GM12878 (cell line): ENCODE data around the gene GP9. TPM values are rescaled to one million over a fixed set of nuclear protein-coding genes. Genes with fewer than 3 reads are reported as not detected.

ENCODE experiments used
- ATAC-seq: fragments of 200-7000 bp; cut with Tn5 transposase; 3 replicates; pipeline ENCODE4 v1.9.1; 2020; ENCODE audit warnings: mild to moderate bottlenecking, moderate library complexity
- BruUV-seq: library from RNA; stranded (reverse); fragments of 400-500 nt; replicated peaks from 2 replicates; lab custom pipeline; 2021; lab: Mats Ljungman, UMichigan
- CTCF ChIA-PET: fragments of 300-600 bp; sonication (Branson Sonifier 250); formaldehyde crosslinking; extraction: SDS; loops from one replicate; lab custom pipeline; 2021; ENCODE audit warnings: inconsistent platforms; lab: Yijun Ruan, JAX
- POLR2A ChIA-PET: fragments of 350-600 bp; formaldehyde crosslinking; extraction: SDS; loops from one replicate; lab custom pipeline; 2021; ENCODE audit warnings: inconsistent platforms; lab: Charles Lee
- RAD21 ChIA-PET: fragments of 300-600 bp; sonication (Branson Sonifier 250); formaldehyde crosslinking; loops from one replicate; lab custom pipeline; 2023; ENCODE audit warnings: antibody characterized with exemption; ENCODE audit not compliant: unreplicated experiment; lab: Charles Lee
- SMC1A ChIA-PET: fragments of 300-600 bp; sonication (Branson Sonifier 250); formaldehyde crosslinking; loops from one replicate; lab custom pipeline; 2023; ENCODE audit not compliant: unreplicated experiment, uncharacterized antibody; lab: Charles Lee
- DNase-seq: peaks from one replicate; pipeline ENCODE4 v3.0.0-alpha.2; 2011; ENCODE audit warnings: low read depth, low spot score
- FAIRE-seq: peaks from 3 replicates; lab custom pipeline; 2011; peaks lifted over from hg19 to GRCh38; lab: Jason Lieb, UNC
- H2AFZ ChIP-seq: 2 replicates; pipeline ENCODE4 v1.6.0; 2011; ENCODE audit warnings: low read depth, low read length, control low read depth; ENCODE audit not compliant: control insufficient read depth
- H3K27ac ChIP-seq: 2 replicates; pipeline ENCODE4 v1.5.1; 2011; ENCODE audit warnings: control low read depth; ENCODE audit not compliant: control insufficient read depth, insufficient read depth
- H3K27me3 ChIP-seq, 2 experiments: replicated peaks in 1 of 2; 2 replicates each; pipeline versions ENCODE4 v1.6.0 to v1.6.1; 2011; ENCODE audit warnings: low read length in 1 of 2; ENCODE audit not compliant: control insufficient read depth in 2 of 2, insufficient read depth in 2 of 2
- H3K36me3 ChIP-seq, 2 experiments: 2 replicates each; pipeline ENCODE4 v1.5.1; 2011; ENCODE audit warnings: low read length in 1 of 2; ENCODE audit not compliant: control insufficient read depth in 2 of 2, insufficient read depth in 2 of 2
- H3K4me1 ChIP-seq: 2 replicates; pipeline ENCODE4 v1.6.1; 2011; ENCODE audit warnings: mild to moderate bottlenecking, low read length, moderate library complexity, mixed read lengths; ENCODE audit not compliant: control insufficient read depth, insufficient read depth
- H3K4me2 ChIP-seq: 2 replicates; pipeline ENCODE4 v1.6.0; 2011; ENCODE audit warnings: control low read depth; ENCODE audit not compliant: control insufficient read depth, insufficient read depth
- H3K4me3 ChIP-seq: fragments of 200-600 bp; sonication (generic); 2 replicates; pipeline ENCODE4 v1.5.1; 2016
- H3K79me2 ChIP-seq: 2 replicates; pipeline ENCODE4 v1.6.0; 2011; ENCODE audit warnings: low read length; ENCODE audit not compliant: control insufficient read depth, insufficient read depth
- H3K9ac ChIP-seq: 2 replicates; pipeline ENCODE4 v1.8.0; 2011; ENCODE audit warnings: low read length, control low read depth, mixed read lengths; ENCODE audit not compliant: control insufficient read depth, insufficient read depth
- H3K9me3 ChIP-seq: replicated peaks from 3 replicates; pipeline ENCODE4 v1.5.1; 2011; ENCODE audit warnings: mild to moderate bottlenecking, low read length; ENCODE audit not compliant: control insufficient read depth, insufficient read depth
- H4K20me1 ChIP-seq: 2 replicates; pipeline ENCODE4 v1.6.0; 2011; ENCODE audit not compliant: control insufficient read depth, insufficient read depth
- ASH2L ChIP-seq: fragments of 300-600, 200-600 bp; sonication (generic); IDR thresholded peaks from 2 replicates; pipeline ENCODE4 v1.6.1; 2017; ENCODE audit warnings: low read depth, mild to moderate bottlenecking, borderline replicate concordance
- BCLAF1 ChIP-seq: fragments of 450-650 bp; IDR thresholded peaks from 2 replicates; pipeline ENCODE4 v1.6.1; 2017; ENCODE audit warnings: antibody characterized with exemption, mild to moderate bottlenecking, moderate library complexity
- CREB1 ChIP-seq: IDR thresholded peaks from 2 replicates; pipeline ENCODE4 v1.6.1; 2012; ENCODE audit warnings: low read depth, mild to moderate bottlenecking, inconsistent platforms
- EZH2 ChIP-seq: IDR thresholded peaks from 2 replicates; pipeline ENCODE4 v1.6.1; 2012; ENCODE audit warnings: low read depth, mild to moderate bottlenecking, control low read depth, inconsistent platforms, low read length, borderline replicate concordance; ENCODE audit not compliant: control insufficient read depth
- HSF1 ChIP-seq: fragments of 150-350 bp; IDR thresholded peaks from 2 replicates; pipeline ENCODE4 v1.6.1; 2014; ENCODE audit warnings: mild to moderate bottlenecking, low read depth, low read length
- LARP7 ChIP-seq: fragments of 450-650 bp; IDR thresholded peaks from 2 replicates; pipeline ENCODE4 v1.6.1; 2017; ENCODE audit warnings: mild to moderate bottlenecking
- RBBP5 ChIP-seq: fragments of 200-600 bp; sonication (generic); conservative IDR thresholded peaks from 2 replicates; pipeline ENCODE4 v1.6.1; 2016
- REST ChIP-seq: IDR thresholded peaks from 2 replicates; pipeline ENCODE4 v1.6.1; 2012; ENCODE audit warnings: mild to moderate bottlenecking, low read depth, low read length
- RFX5 ChIP-seq: IDR thresholded peaks from 2 replicates; pipeline ENCODE4 v1.6.1; 2011; ENCODE audit warnings: low read depth, low read length, improper control_type of control experiment
- SIN3A ChIP-seq: IDR thresholded peaks from 2 replicates; pipeline ENCODE4 v1.6.1; 2012; ENCODE audit warnings: low read depth, low read length, improper control_type of control experiment
- SREBF1 ChIP-seq: IDR thresholded peaks from 2 replicates; pipeline ENCODE4 v1.6.1; 2012; ENCODE audit warnings: mild to moderate bottlenecking, low read length
- STAT1 ChIP-seq: fragments of 450-650 bp; conservative IDR thresholded peaks from 2 replicates; pipeline ENCODE4 v1.6.1; 2014; ENCODE audit warnings: antibody characterized with exemption, mild to moderate bottlenecking
- TARDBP ChIP-seq: IDR thresholded peaks from 2 replicates; pipeline ENCODE4 v1.6.1; 2016; ENCODE audit warnings: borderline replicate concordance
- ZBED1 ChIP-seq: IDR thresholded peaks from 2 replicates; pipeline ENCODE4 v1.6.1; 2016; ENCODE audit warnings: borderline replicate concordance
- WGBS: methylation state at CpG from one replicate; pipeline ENCODE4 v1.1.6; 2016; ENCODE audit warnings: low lambda C conversion rate; ENCODE audit not compliant: insufficient replicate concordance, insufficient coverage; ENCODE audit errors: missing lambda C conversion rate; 5-methylcytosine and 5-hydroxymethylcytosine counted together
- in situ Hi-C: fragments of 300-500 bp; cut with MboI; formaldehyde crosslinking; loops from 9 replicates; pipeline ENCODE4 v1.14.3; 2018; ENCODE audit warnings: mixed read lengths
- intact Hi-C: fragments of 100-400 bp; cut with micrococcal nuclease; formaldehyde crosslinking; loops from one replicate; pipeline ENCODE4 v1.14.2; 2022; ENCODE audit not compliant: unreplicated experiment
- polyA plus RNA-seq, 11 experiments: library from polyadenylated mRNA; depleted of rRNA in 4 of 11; unstranded in 6 of 11; stranded (reverse) in 5 of 11; fragments of >200 nt; fragmentation: Nextera tagmentation in 4 of 11; fragmentation: Illumina TruSeq in 1 of 11; extraction: Ambion mirVana in 4 of 11; extraction: Trizol in 1 of 11; gene quantifications; 1 replicate in 1 of 11; 2 replicates in 10 of 11; pipeline versions ENCODE4 v1.2.1 to v1.2.3, GENCODE V29; 2011 to 2016; ENCODE audit warnings: inconsistent platforms in 2 of 11, missing spikeins in 2 of 11, low read depth in 1 of 11
- total RNA-seq, 4 experiments: library from RNA; depleted of rRNA in 3 of 4; stranded (reverse); fragments of >200 nt in 3 of 4; fragmentation: Illumina TruSeq in 1 of 4; extraction: Trizol in 1 of 4; gene quantifications; 2 replicates each; pipeline versions ENCODE4 v1.2.1 to v1.2.3, GENCODE V29; 2013 to 2021

The GP9 gene
- total and polyA plus RNA-seq, 10 of the 15 experiments (the other 5 are each of a cell fraction or from before 2014, with no cell fraction given) = 0.15 TPM; not detected in 9

GRCh38 chr3:129036222-129037092 lies 24.1 kb upstream of the GP9 start:
- CTCF ChIA-PET = interaction anchor here (0.6 to 2.1 kb wide), 5 partner anchors 10 to 66 kb away, joined by 3 to 9 read pairs (median 3); no protein-coding TSS in a partner anchor
- SMC1A ChIA-PET = no interaction called here
- DNase-seq (no peak), ATAC-seq (no peak), FAIRE-seq (no peak)
- Histone ChIP-seq H3K27ac (no peak overlapping the region), H3K4me1 (no peaks in the 10 kb centered on the region), H3K9me3 (no peaks in the 10 kb centered on the region), H3K36me3 (no peaks in the 10 kb centered on the region), H3K4me3 (no peak overlapping the region), H3K4me2 (no peak overlapping the region), H3K27me3 (no peaks in the 10 kb centered on the region; a peak in 2 of 4 replicates), H3K79me2 (no peaks in the 10 kb centered on the region), H2AFZ (no peak overlapping the region), H4K20me1 (no peaks in the 10 kb centered on the region), H3K9ac (no peak overlapping the region)
- in situ Hi-C loops (no loop called here), intact Hi-C loops (no loop called here)
- POLR2A ChIA-PET = interaction anchor here (0.6 kb wide), 1 partner anchor 85 kb away, joined by 4 read pairs; the partner anchor contains the start of gene RAB43
- RAD21 ChIA-PET = interaction anchor here (0.6 kb wide), 1 partner anchor 353 kb away, joined by 3 read pairs; no protein-coding TSS in a partner anchor
- no TSS peak for BruUV-seq
- WGBS = 22% methylated on average over 10 of the region's 10 CpGs
- TF ChIP-seq HSF1 = no peak
- no peak for TF ChIP-seq RFX5
- no peak for TF ChIP-seq EZH2
- TF ChIP-seq BCLAF1 = no peak
- no peak for TF ChIP-seq ASH2L
- TF ChIP-seq ZBED1 = no peak
- TF ChIP-seq CREB1 = no peak
- TF ChIP-seq STAT1 = no peak
- no peak for TF ChIP-seq REST
- no peak for TF ChIP-seq SIN3A
- TF ChIP-seq RBBP5 = no peak
- no peak for TF ChIP-seq TARDBP
- no peak for TF ChIP-seq SREBF1
- TF ChIP-seq LARP7 = no peak
- TF ChIP-seq, all 136 proteins: peak for 0
